Gastrocnemius medialis (tissue), 4 donors: ENCODE data around the gene GPRC5D.

Source experiments
- CTCF ChIP-seq, 5 experiments: fragments of 450-650 bp in 3 of 5; fragments of 200-600 bp in 2 of 5; sonication (generic) in 2 of 5; IDR thresholded peaks in 4 of 5; conservative IDR thresholded peaks in 1 of 5; 1 replicate in 4 of 5; 2 replicates in 1 of 5; pipeline ENCODE4 v1.5.1; 2016 to 2019; ENCODE audit warnings: antibody characterized with exemption in 5 of 5, mild to moderate bottlenecking in 3 of 5, moderate library complexity in 3 of 5
- POLR2A ChIP-seq, 2 donors: fragments of 450-650 bp; IDR thresholded peaks; one replicate each; pipeline ENCODE4 v1.6.1; 2017; ENCODE audit warnings: antibody characterized with exemption in 2 of 2, mild to moderate bottlenecking in 2 of 2, moderate library complexity in 2 of 2

- no peak for TF ChIP-seq CTCF (IDR thresholded peaks at IDR 0.05 in 4 of 5, conservative IDR thresholded peaks at IDR 0.05 in 1 of 5)
- TF ChIP-seq POLR2A (IDR thresholded peaks at IDR 0.05), result no peak
Measured at GRCh38 chr12:12954356-12954755, 2.4 kb upstream of the GPRC5D start.
